Measurements from ENCODE around the gene SCN2A.

GRCh38 chr2:165402162-165402561, 162.9 kb downstream of the SCN2A start:
- TF ChIP-seq CTCF (IDR thresholded peaks at IDR 0.05; ENCODE audit: insufficient read depth, low read length, poor library complexity, severe bottlenecking) (no peak), EZH2phosphoT487 (conservative IDR thresholded peaks at IDR 0.05; ENCODE audit: low read length) (no peak)

Measured in SU-DHL-6 (cell line).